Psoas muscle (tissue), 8 donors: ENCODE data around the gene HASPIN. TPM values are rescaled to one million over a fixed set of nuclear protein-coding genes. Genes with fewer than 3 reads are reported as not detected.

Experiments
- ATAC-seq, 4 donors: fragments of 200-7000 bp; cut with Tn5 transposase; one replicate each; pipeline ENCODE4 v1.9.1; 2020; ENCODE audit warnings: moderate library complexity in 3 of 4, mild to moderate bottlenecking in 2 of 4
- DNase-seq, 2 donors: peaks; one replicate each; pipeline ENCODE4 v3.0.0-alpha.2; 2020
- H3K27ac ChIP-seq: fragments of 200-600 bp; one replicate; pipeline ENCODE4 v1.8.0; 2022
- H3K27me3 ChIP-seq, 3 donors: fragments of 200-600 bp in 1 of 3; one replicate each; pipeline versions ENCODE4 v1.6.1 to v1.8.0; 2013 to 2022; ENCODE audit warnings: low read length in 2 of 3, mild to moderate bottlenecking in 2 of 3, moderate library complexity in 1 of 3; ENCODE audit not compliant: insufficient read depth in 3 of 3
- H3K36me3 ChIP-seq, 2 donors: fragments of 200-600 bp in 1 of 2; one replicate each; pipeline versions ENCODE4 v1.6.1 to v1.8.0; 2013 to 2022; ENCODE audit warnings: low read depth in 1 of 2, mild to moderate bottlenecking in 1 of 2, moderate library complexity in 1 of 2; ENCODE audit not compliant: insufficient read depth in 1 of 2
- H3K4me1 ChIP-seq: fragments of 200-600 bp; one replicate; pipeline ENCODE4 v1.8.0; 2022
- H3K4me3 ChIP-seq: fragments of 200-600 bp; one replicate; pipeline ENCODE4 v1.8.0; 2022; ENCODE audit warnings: mild to moderate bottlenecking
- H3K9me3 ChIP-seq: fragments of 200-600 bp; one replicate; pipeline ENCODE4 v1.8.0; 2022
- CTCF ChIP-seq: fragments of 200-600 bp; IDR thresholded peaks from one replicate; pipeline ENCODE4 v1.8.0; 2022; ENCODE audit warnings: antibody characterized with exemption
- WGBS, 3 donors: extraction: QIAGEN DNeasy Blood & Tissue Kit; methylation state at CpG; one replicate each; pipeline versions ENCODE4 v1.1.6 to v1.1.7; 2013; 5-methylcytosine and 5-hydroxymethylcytosine counted together
- intact Hi-C, 2 donors: fragments of 100-400 bp; cut with DNase I; formaldehyde crosslinking; loops; one replicate each; pipeline versions ENCODE4 v1.11.0 to v1.14.2; 2022
- polyA plus RNA-seq, 3 donors: library from polyadenylated mRNA; stranded (reverse); fragments of 200-250 nt; gene quantifications; one replicate each; pipeline ENCODE4 v1.2.3, GENCODE V29; 2013
- total RNA-seq, 4 donors: library from RNA; stranded (reverse); fragmentation: NEBNext Ultra II Directional in 2 of 4; extraction: Animal tissue kit (Norgen Biotek cat#: 25700) in 2 of 4; gene quantifications; one replicate each; pipeline versions ENCODE4 v1.2.1 to v1.2.4, GENCODE V29; 2021 to 2023
- donor health status: healthy with polysubstance abuse.
- donor health status: DM: no; HTN: no; CAD: no; lungs with moderate emphysema.
- donor health status: Bipolar disorder and iron deficiency.
- donor health status: healthy.
- donor health status: DM: yes; HTN: yes; CAD: no.
- donor health status: DM: no; HTN: no; CAD: no.
- donor health status: DM: no; HTN: no; CAD: no.
- donor health status: DM: yes; HTN: yes; CAD: no.

HASPIN gene
- total and polyA plus RNA-seq, 7 donors, result 0.15 to 2.7 (median 1.1) TPM

DNA sequence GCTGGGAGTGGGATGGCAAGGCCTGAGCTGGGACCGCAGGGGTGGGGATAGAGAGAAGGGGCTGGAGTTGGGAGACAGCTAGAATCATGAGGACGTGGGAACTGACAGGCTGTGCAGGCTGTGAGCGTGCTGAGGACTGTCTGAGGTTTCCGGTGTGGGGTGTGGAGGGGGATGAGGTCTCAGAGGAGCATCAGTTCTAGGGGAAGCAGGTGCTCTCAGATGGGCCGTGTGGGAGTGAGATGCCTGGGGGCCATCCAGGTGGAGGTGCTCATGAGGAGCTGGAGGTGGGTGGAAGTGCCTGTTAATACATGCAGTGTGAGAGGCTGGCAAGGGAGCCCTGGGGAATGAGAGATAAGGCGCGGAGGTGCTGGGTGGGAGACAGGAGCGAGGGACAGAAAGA lies 27.2 kb downstream of the HASPIN start:
- H3K27ac ChIP-seq, result no peak overlapping the region
- no peak for TF ChIP-seq CTCF
- DNase-seq, result no peak
- H3K36me3 ChIP-seq, result no peaks in the 10 kb centered on the region
- H3K9me3 ChIP-seq, result no peaks in the 10 kb centered on the region
- ATAC-seq, result no peak
- H3K4me1 ChIP-seq, result no peaks in the 10 kb centered on the region
- peaks cover 0 to 20% (median 11%) of the 10 kb centered on the region in 3 donors for H3K27me3 ChIP-seq
- 73 to 84% (median 76%) methylated on average over 8 of the region's 8 CpGs for WGBS, 3 donors
- intact Hi-C loops, result no loop called here
- no peak overlapping the region for H3K4me3 ChIP-seq

DNA sequence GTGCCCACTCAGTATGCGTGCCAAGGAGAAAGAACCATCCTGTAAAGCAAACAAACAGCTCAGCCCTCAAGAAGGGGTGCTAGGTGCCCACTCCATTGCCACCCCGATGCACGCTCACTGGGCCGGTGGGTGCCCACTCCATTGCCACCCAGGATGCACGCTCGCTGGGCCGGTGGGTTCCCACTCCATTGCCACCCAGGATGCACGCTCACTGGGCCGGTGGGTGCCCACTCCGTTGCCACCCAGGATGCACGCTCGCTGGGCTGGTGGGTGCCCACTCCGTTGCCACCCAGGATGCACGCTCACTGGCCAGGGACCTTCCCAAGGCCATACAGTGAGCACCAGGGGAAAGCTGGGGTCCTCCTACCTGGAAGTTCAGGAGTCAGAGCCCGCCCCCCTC lies 28.1 kb downstream of the HASPIN start:
- ATAC-seq (no peak), DNase-seq (no peak)
- H3K27ac ChIP-seq, result no peak overlapping the region
- intact Hi-C loops, result no loop called here
- 91 to 94% (median 94%) methylated on average over 12 to 15 of the region's 15 CpGs for WGBS, 3 donors
- no peaks in the 10 kb centered on the region for H3K36me3 ChIP-seq
- H3K4me3 ChIP-seq, result no peak overlapping the region
- TF ChIP-seq CTCF, result no peak
- no peaks in the 10 kb centered on the region for H3K9me3 ChIP-seq
- H3K27me3 ChIP-seq, result peaks cover 0 to 20% (median 11%) of the 10 kb centered on the region in 3 donors
- H3K4me1 ChIP-seq, result no peaks in the 10 kb centered on the region

DNA sequence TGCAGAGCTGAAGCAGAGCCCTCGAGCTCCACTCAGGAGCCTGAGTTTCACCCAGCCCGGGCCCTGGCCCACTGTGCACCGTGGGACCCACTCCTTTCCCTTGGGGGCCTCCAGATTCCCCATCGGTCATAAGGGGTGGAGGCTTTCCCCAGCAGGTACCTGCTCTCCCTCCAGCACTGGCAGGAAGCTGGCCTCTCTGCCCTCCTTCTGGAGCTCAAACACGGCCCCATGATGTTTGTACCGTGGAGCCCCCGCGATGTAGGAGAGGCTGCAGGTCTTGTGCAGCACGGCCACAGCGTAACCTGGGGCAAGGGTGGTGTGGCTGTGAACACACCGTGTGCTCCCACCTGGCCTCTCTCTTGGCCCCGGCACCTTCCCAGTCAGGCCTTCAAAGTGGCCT lies 29.9 kb downstream of the HASPIN start:
- intact Hi-C loops, result no loop called here
- Histone ChIP-seq H3K36me3 (no peaks in the 10 kb centered on the region), H3K4me1 (no peaks in the 10 kb centered on the region), H3K4me3 (no peak overlapping the region), H3K27ac (no peak overlapping the region), H3K9me3 (no peaks in the 10 kb centered on the region), H3K27me3 (peaks cover 0 to 20% (median 13%) of the 10 kb centered on the region in 3 donors)
- no peak for ATAC-seq
- WGBS, 3 donors, result 67 to 74% (median 70%) methylated on average over 12 of the region's 12 CpGs
- no peak for TF ChIP-seq CTCF
- no peak for DNase-seq

DNA sequence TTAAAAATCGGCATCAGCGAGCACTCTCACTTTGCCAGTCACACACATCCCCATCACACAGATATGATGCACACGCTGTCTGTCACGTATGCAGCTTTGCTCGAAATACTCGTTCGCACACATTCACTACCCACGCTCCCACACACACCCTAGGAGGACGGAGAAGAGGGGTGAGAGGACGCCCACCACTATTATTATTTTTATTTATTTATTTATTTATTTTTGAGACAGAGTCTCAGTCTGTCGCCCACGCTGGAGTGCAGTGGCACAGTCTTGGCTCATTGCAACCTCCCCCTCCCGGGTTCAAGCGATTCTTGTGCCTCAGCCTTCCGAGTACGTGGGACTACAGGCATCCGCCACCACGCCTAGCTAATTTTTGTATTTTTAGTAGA lies 30.4 kb downstream of the HASPIN start:
- H3K9me3 ChIP-seq, result no peaks in the 10 kb centered on the region
- intact Hi-C loops, result no loop called here
- no peak overlapping the region for H3K4me3 ChIP-seq
- ATAC-seq, result no peak
- peaks cover 0 to 20% (median 13%) of the 10 kb centered on the region in 3 donors for H3K27me3 ChIP-seq
- H3K4me1 ChIP-seq, result no peaks in the 10 kb centered on the region
- H3K36me3 ChIP-seq, result no peaks in the 10 kb centered on the region
- TF ChIP-seq CTCF, result no peak
- WGBS, 3 donors, result 77 to 79% (median 78%) methylated on average over 18 of the region's 18 CpGs
- no peak for DNase-seq
- no peak overlapping the region for H3K27ac ChIP-seq
